Activated effector memory CD4-positive, alpha-beta T cell treated with anti-CD3 and anti-CD28 coated beads, Interleukin-2, amount 50 U/mL, for 16 hours (primary cell): ENCODE data around the gene SLC26A11.
"Not testable (repeated sequence)": the region's sequence is repeated elsewhere in the genome, so short reads cannot be mapped to it uniquely, and the experiment has no call there.

Experiments used
- DNase-seq: peaks from one replicate; pipeline ENCODE4 v3.0.0-alpha.2; 2020

SLC26A11 gene

GRCh38 chr17:80287806-80288567 is 67.8 kb downstream of the SLC26A11 start:
- DNase-seq = no peak

- no peak for DNase-seq
Measured at GRCh38 chr17:80289616-80290015, 69.4 kb downstream of the SLC26A11 start.

GRCh38 chr17:80290156-80290555 is 69.9 kb downstream of the SLC26A11 start:
- no peak for DNase-seq

DNA sequence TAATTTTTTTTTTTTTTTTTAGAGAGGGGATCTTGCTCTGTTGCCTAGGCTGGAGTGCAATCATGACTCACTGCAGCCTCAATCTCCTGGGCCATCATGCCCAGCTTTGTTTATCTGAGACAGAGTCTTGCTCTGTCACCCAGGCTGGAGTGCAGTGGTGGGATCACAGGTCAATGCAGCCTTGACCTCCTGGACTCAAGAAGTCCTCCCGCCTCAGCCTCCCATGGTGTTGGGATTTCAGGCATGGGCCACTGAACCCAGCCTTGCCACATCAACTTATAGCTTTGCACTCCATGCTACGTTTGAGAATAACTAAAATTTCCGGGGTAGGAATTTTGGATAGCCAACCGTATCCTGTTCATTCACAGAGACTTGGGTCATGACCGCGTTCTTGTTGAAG is 71.0 kb downstream of the SLC26A11 start:
- DNase-seq = no peak

DNA sequence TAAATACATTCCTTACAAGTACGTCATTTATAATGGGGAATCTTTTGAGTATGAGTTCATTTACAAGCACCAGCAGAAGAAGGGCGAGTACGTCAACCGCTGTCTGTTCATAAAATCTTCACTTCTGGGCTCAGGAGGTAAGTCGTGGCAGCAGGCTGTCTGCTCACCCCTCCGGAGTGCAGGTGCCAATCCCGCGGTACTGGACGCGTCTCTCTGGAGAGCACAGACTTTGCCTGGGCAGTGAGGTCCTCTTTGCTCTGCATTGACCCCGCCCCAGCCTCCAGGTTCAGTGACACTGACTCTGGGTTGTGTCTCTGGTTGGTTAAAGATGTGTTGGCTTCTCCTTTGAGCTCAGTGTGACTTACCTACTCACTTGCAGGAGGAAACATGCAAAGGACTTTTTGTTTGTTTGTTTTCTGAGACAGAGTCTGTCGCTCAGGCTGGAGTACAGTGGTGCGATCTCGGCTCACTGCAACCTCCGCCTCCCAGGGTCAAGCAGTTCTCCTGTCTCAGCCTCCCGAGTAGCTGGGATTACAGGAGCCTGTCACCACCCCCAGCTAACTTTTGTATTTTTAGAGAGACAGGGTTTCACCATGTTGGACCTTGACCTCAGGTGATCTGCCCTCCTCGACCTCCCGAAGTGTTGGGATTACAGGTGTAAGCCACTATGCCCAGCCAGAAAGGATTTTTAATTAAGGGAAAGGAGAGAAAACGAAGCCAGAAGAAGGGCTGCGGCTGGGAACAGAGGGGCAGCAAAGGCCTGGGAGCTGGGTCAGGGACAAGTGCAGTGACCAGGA is 71.7 kb downstream of the SLC26A11 start:
- DNase-seq = no peak

- DNase-seq = no peak
Measured at GRCh38 chr17:80292521-80292971, 72.3 kb downstream of the SLC26A11 start.

DNA sequence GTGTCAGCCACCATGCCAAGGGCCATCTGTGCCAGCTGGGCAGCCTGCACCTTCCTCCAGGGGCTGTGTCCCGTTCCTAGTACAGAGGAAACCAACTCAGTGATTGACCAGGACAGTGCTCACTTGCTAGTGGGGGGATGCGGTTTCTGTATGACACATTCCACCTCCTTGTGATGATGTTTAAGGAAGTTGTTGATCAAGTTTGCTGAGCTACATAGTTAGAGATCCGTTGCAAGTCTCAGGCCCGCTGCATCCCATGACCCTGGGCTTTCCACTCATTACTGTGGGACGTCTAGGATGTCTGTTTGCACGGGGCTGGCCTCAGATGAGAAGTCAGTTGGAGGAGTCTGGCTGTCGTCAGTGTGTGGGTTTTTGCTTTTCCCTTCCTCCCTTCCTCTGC is 74.0 kb downstream of the SLC26A11 start:
- DNase-seq = no peak

- no peak for DNase-seq
Measured at GRCh38 chr17:80294653-80295052, 74.4 kb downstream of the SLC26A11 start.

GRCh38 chr17:80295146-80295545 is 74.9 kb downstream of the SLC26A11 start:
- no peak for DNase-seq

GRCh38 chr17:80295559-80295958 is 75.3 kb downstream of the SLC26A11 start:
- DNase-seq = no peak

GRCh38 chr17:80296221-80296620 is 76.0 kb downstream of the SLC26A11 start:
- no peak for DNase-seq

- DNase-seq = no peak
Measured at GRCh38 chr17:80297996-80298560, 77.9 kb downstream of the SLC26A11 start.

GRCh38 chr17:80299350-80300100 is 79.3 kb downstream of the SLC26A11 start:
- DNase-seq = not testable (repeated sequence)

DNA sequence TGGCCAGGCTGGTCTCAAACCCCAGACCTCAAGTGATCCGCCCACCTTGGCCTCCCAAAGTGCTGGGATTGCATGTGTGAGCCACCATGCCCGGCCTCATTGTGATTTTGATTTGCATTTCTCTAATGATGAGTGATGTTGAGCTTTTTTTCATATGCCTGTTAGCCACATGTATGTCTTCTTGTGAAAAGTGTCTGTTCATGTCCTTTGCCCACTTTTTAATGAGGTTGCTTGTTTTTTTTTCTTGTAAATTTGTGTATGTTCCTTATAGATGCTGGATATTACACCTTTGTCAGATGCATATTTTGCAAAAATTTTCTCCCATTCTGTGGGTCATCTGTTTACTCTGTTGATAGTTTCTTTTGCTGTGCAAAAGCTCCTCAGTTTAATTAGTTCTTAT is 80.5 kb downstream of the SLC26A11 start:
- not testable (repeated sequence) for DNase-seq
